IMR-90 (cell line): ENCODE measurements around the gene ZNF662. TPM values are rescaled to one million over a fixed set of nuclear protein-coding genes. Genes with fewer than 3 reads are reported as not detected.

ENCODE experiments used
- ATAC-seq: fragments of 200-7000 bp; cut with Tn5 transposase; 2 replicates; pipeline ENCODE4 v1.9.1; 2020; ENCODE audit warnings: low read depth, mild to moderate bottlenecking, moderate library complexity
- BruUV-seq: library from RNA; stranded (reverse); fragments of 400-500 nt; replicated peaks from 2 replicates; lab custom pipeline; 2021; lab: Mats Ljungman, UMichigan
- CTCF ChIA-PET: fragments of 300-600 bp; formaldehyde crosslinking; extraction: SDS; loops from one replicate; lab custom pipeline; 2021; ENCODE audit warnings: antibody characterized with exemption; lab: Yijun Ruan, JAX
- POLR2A ChIA-PET: fragments of 300-600 bp; sonication (Branson Sonifier 250); formaldehyde crosslinking; loops from one replicate; lab custom pipeline; 2022; ENCODE audit warnings: antibody characterized with exemption; ENCODE audit not compliant: unreplicated experiment; lab: Charles Lee
- DNase-seq: peaks from one replicate; pipeline ENCODE4 v3.0.0; 2013
- H2AFZ ChIP-seq: replicated peaks from 2 replicates; pipeline ENCODE3; 2013; ENCODE audit warnings: low read length, mild to moderate bottlenecking; ENCODE audit not compliant: poor library complexity
- H2AK5ac ChIP-seq: 2 replicates; pipeline ENCODE4 v1.6.1; 2013; ENCODE audit warnings: low read depth, low read length, inconsistent platforms
- H2AK9ac ChIP-seq: replicated peaks from 2 replicates; pipeline ENCODE3; 2013; ENCODE audit warnings: mild to moderate bottlenecking, low read depth, low read length, moderate library complexity; ENCODE audit not compliant: poor library complexity
- H2BK120ac ChIP-seq: 2 replicates; pipeline ENCODE4 v1.6.1; 2013; ENCODE audit warnings: low read depth, low read length, inconsistent platforms
- H2BK15ac ChIP-seq: 3 replicates; pipeline ENCODE4 v1.6.1; 2013; ENCODE audit warnings: low read depth, low read length, inconsistent platforms
- H2BK20ac ChIP-seq: 2 replicates; pipeline ENCODE4 v1.6.1; 2013; ENCODE audit warnings: low read depth, mild to moderate bottlenecking, inconsistent platforms, low read length, moderate library complexity
- H2BK5ac ChIP-seq: 2 replicates; pipeline ENCODE4 v1.6.1; 2013; ENCODE audit warnings: mild to moderate bottlenecking, low read depth, low read length, inconsistent platforms; ENCODE audit not compliant: poor library complexity, severe bottlenecking
- H3K14ac ChIP-seq: replicated peaks from 2 replicates; pipeline ENCODE4 v1.6.1; 2013; ENCODE audit warnings: low read depth, low read length, inconsistent platforms
- H3K18ac ChIP-seq: 2 replicates; pipeline ENCODE4 v1.6.1; 2013; ENCODE audit warnings: low read depth, low read length, control low read depth
- H3K23ac ChIP-seq: 2 replicates; pipeline ENCODE4 v1.6.1; 2013; ENCODE audit warnings: low read depth, low read length, inconsistent platforms
- H3K27ac ChIP-seq: 2 replicates; pipeline ENCODE4 v1.5.1; 2013; ENCODE audit warnings: mild to moderate bottlenecking, control low read depth, low read length; ENCODE audit not compliant: insufficient read depth
- H3K27me3 ChIP-seq: 2 replicates; pipeline ENCODE4 v1.6.1; 2013; ENCODE audit warnings: low read length; ENCODE audit not compliant: control insufficient read depth, insufficient read depth
- H3K36me3 ChIP-seq: 2 replicates; pipeline ENCODE4 v1.6.1; 2013; ENCODE audit warnings: low read length, mixed read lengths; ENCODE audit not compliant: control insufficient read depth, insufficient read depth
- H3K4ac ChIP-seq: 2 replicates; pipeline ENCODE4 v1.6.1; 2013; ENCODE audit warnings: low read depth, low read length, inconsistent platforms
- H3K4me1 ChIP-seq: 2 replicates; pipeline ENCODE4 v1.6.1; 2013; ENCODE audit warnings: low read length, mixed read lengths; ENCODE audit not compliant: control insufficient read depth, insufficient read depth
- H3K4me2 ChIP-seq: 2 replicates; pipeline ENCODE4 v1.6.1; 2013; ENCODE audit warnings: low read depth, mild to moderate bottlenecking, control low read depth, low read length, moderate library complexity
- H3K4me3 ChIP-seq: 2 replicates; pipeline ENCODE4 v1.5.1; 2013; ENCODE audit warnings: low read depth, mild to moderate bottlenecking, control low read depth, low read length, moderate library complexity; ENCODE audit not compliant: insufficient read depth
- H3K56ac ChIP-seq: 2 replicates; pipeline ENCODE4 v1.6.1; 2013; ENCODE audit warnings: low read length, inconsistent platforms; ENCODE audit not compliant: insufficient read depth; ENCODE audit errors: extremely low read depth
- H3K79me1 ChIP-seq, 2 experiments: 2 replicates each; pipeline ENCODE4 v1.6.1; 2013; ENCODE audit warnings: low read length in 2 of 2, inconsistent platforms in 1 of 2, low read depth in 1 of 2
- H3K9ac ChIP-seq: 2 replicates; pipeline ENCODE4 v1.6.1; 2013; ENCODE audit warnings: low read depth, low read length, control low read depth
- H3K9me1 ChIP-seq: 2 replicates; pipeline ENCODE4 v1.6.1; 2013; ENCODE audit warnings: low read length, inconsistent platforms; ENCODE audit not compliant: insufficient read depth
- H3K9me3 ChIP-seq: 2 replicates; pipeline ENCODE4 v1.6.1; 2013; ENCODE audit warnings: low read length; ENCODE audit not compliant: control insufficient read depth, insufficient read depth
- H4K20me1 ChIP-seq: 2 replicates; pipeline ENCODE4 v1.6.1; 2013; ENCODE audit warnings: low read length, inconsistent platforms; ENCODE audit not compliant: insufficient read depth
- H4K5ac ChIP-seq: 2 replicates; pipeline ENCODE4 v1.6.1; 2013; ENCODE audit warnings: mild to moderate bottlenecking, low read depth, low read length, control low read depth
- H4K8ac ChIP-seq, 2 experiments: 2 replicates each; pipeline ENCODE4 v1.6.1; 2013; ENCODE audit warnings: low read depth in 2 of 2, low read length in 2 of 2, control low read depth in 1 of 2, inconsistent platforms in 1 of 2
- H4K91ac ChIP-seq: 2 replicates; pipeline ENCODE4 v1.6.1; 2013; ENCODE audit warnings: low read depth, low read length, inconsistent platforms; ENCODE audit not compliant: insufficient read depth
- POLR2A ChIP-seq: IDR thresholded peaks from 2 replicates; pipeline ENCODE4 v1.6.1; 2012; ENCODE audit warnings: mild to moderate bottlenecking, low read depth, low read length
- RAD21 ChIP-seq: IDR thresholded peaks from 2 replicates; pipeline ENCODE4 v1.6.1; 2012; ENCODE audit warnings: low read length, improper control_type of control experiment
- WGBS, 2 experiments: methylation state at CpG; one replicate each; pipeline versions ENCODE4 v1.1.5 to v1.1.7; 2013; ENCODE audit warnings: missing lambda C conversion rate in 2 of 2; ENCODE audit not compliant: insufficient read length in 1 of 2; ENCODE audit errors: extremely low coverage in 2 of 2; 5-methylcytosine and 5-hydroxymethylcytosine counted together
- dilution Hi-C: fragments of 300-500 bp; cut with HindIII; formaldehyde crosslinking; loops from one replicate; pipeline ENCODE4 v1.14.3; 2018; ENCODE audit warnings: low sequenced_read_pairs; ENCODE audit not compliant: unreplicated experiment
- in situ Hi-C: fragments of 300-500 bp; cut with MboI; formaldehyde crosslinking; loops from 3 replicates; pipeline ENCODE4 v1.14.3; 2019; ENCODE audit warnings: low sequenced_read_pairs, inconsistent platforms, mixed read lengths
- intact Hi-C: fragments of 100-400 bp; cut with micrococcal nuclease; formaldehyde crosslinking; loops from 2 replicates; pipeline ENCODE4 v1.10.0; 2022
- polyA plus RNA-seq, 3 experiments: library from polyadenylated mRNA; depleted of rRNA; stranded (reverse); fragments of >200 nt; gene quantifications; 2 replicates each; pipeline ENCODE4 v1.2.3, GENCODE V29; 2012; ENCODE audit warnings: low replicate concordance in 1 of 3
- total RNA-seq: library from RNA; depleted of rRNA; stranded (reverse); fragments of >200 nt; gene quantifications from 2 replicates; pipeline ENCODE4 v1.2.3, GENCODE V29; 2012

ZNF662 gene
- total and polyA plus RNA-seq, 2 of the 4 experiments (the other 2 are of a cell fraction) = 0.29 to 0.54 TPM

DNA sequence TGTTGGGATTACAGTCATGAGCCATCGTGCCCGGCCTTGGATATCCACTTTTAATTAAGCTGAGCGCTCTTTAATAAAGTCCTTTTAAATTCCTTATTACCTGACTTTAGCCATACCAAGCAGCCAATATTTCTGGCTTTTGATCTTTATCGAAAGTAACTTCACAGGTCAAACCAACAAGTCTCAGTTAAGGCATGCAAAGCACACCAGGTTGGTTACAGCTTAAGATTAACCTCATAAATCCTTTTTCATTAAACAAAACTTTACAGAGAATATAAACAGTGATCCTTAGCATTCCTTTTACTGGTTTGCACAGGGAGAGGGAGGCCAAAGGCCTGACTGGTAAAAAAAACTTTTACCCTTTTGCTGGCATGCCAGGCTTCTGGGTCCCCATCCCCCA is 17.7 kb downstream of the ZNF662 start:
- no peaks in the 10 kb centered on the region for H3K9me1 ChIP-seq
- dilution Hi-C loops = no loop called here

More for the DNA sequence above, 17.7 kb downstream of the ZNF662 start:
- no peak overlapping the region for H4K91ac ChIP-seq
- no peak overlapping the region for H2AFZ ChIP-seq
- H3K14ac ChIP-seq = no peak overlapping the region
- in situ Hi-C loops (no loop called here), intact Hi-C loops (no loop called here)
- no peak overlapping the region for H2BK120ac ChIP-seq
- no TSS peak for BruUV-seq
- H2AK9ac ChIP-seq = no peak overlapping the region
- ChIA-PET CTCF (no interaction called here), POLR2A (no interaction called here)
- no peak overlapping the region for H3K4me2 ChIP-seq
- no peak overlapping the region for H3K4me3 ChIP-seq
- H3K27me3 ChIP-seq = no peaks in the 10 kb centered on the region
- no peak overlapping the region for H3K18ac ChIP-seq
- H2BK20ac ChIP-seq = no peak overlapping the region
- H4K5ac ChIP-seq = no peak overlapping the region
- TF ChIP-seq RAD21 (no peak), POLR2A (no peak)
- H3K36me3 ChIP-seq = no peaks in the 10 kb centered on the region
- no peak overlapping the region for H3K56ac ChIP-seq
- H3K79me1 ChIP-seq = no peaks in the 10 kb centered on the region
- H3K4me1 ChIP-seq = no peaks in the 10 kb centered on the region
- WGBS, 2 experiments = 33% methylated on average over 1 of the region's 4 CpGs; no CpG with 5 or more reads in 1 of the 2 experiments
- H2BK5ac ChIP-seq = no peak overlapping the region
- no peak overlapping the region for H3K23ac ChIP-seq
- H3K4ac ChIP-seq = no peak overlapping the region
- no peak overlapping the region for H2BK15ac ChIP-seq
- no peaks in the 10 kb centered on the region for H3K9me3 ChIP-seq
- no peak overlapping the region for H4K8ac ChIP-seq
- no peak for ATAC-seq
- H3K27ac ChIP-seq = no peak overlapping the region
- H2AK5ac ChIP-seq = no peak overlapping the region
- DNase-seq = no peak
- H3K9ac ChIP-seq = no peak overlapping the region
- no peaks in the 10 kb centered on the region for H4K20me1 ChIP-seq
